Endothelial cell of umbilical vein (primary cell): ENCODE measurements around the gene CEP170. TPM values are rescaled to one million over a fixed set of nuclear protein-coding genes. Genes with fewer than 3 reads are reported as not detected.

Source experiments
- BruUV-seq: library from RNA; stranded (reverse); fragments of 400-500 nt; replicated peaks from 2 replicates; lab custom pipeline; 2021; lab: Mats Ljungman, UMichigan
- CTCF ChIA-PET: fragments of 300-600, 350-600 bp; sonication (Branson Sonifier 250); formaldehyde crosslinking; loops from one replicate; lab custom pipeline; 2021; ENCODE audit warnings: antibody characterized with exemption, inconsistent platforms; lab: Charles Lee
- POLR2A ChIA-PET: fragments of 300-600, 350-600 bp; sonication (Branson Sonifier 250); formaldehyde crosslinking; loops from one replicate; lab custom pipeline; 2021; ENCODE audit warnings: antibody characterized with exemption, inconsistent platforms; lab: Charles Lee
- DNase-seq: peaks from one replicate; pipeline ENCODE4 v3.0.0-alpha.2; 2011; ENCODE audit warnings: low read depth, low spot score
- FAIRE-seq: peaks from 2 replicates; lab custom pipeline; 2011; peaks lifted over from hg19 to GRCh38; lab: Jason Lieb, UNC
- H2AFZ ChIP-seq: 2 replicates; pipeline ENCODE4 v1.6.0; 2012; ENCODE audit warnings: low read depth, low read length, control low read depth, inconsistent platforms
- H3K27ac ChIP-seq: 2 replicates; pipeline ENCODE4 v1.5.1; 2011; ENCODE audit warnings: low read depth, mild to moderate bottlenecking, control low read depth, low read length, moderate library complexity; ENCODE audit not compliant: insufficient read depth
- H3K27me3 ChIP-seq, 2 experiments: 2 replicates each; pipeline versions ENCODE4 v1.6.0 to v1.6.1; 2011; ENCODE audit warnings: low read length in 2 of 2, mixed read lengths in 1 of 2; ENCODE audit not compliant: control insufficient read depth in 2 of 2, insufficient read depth in 2 of 2
- H3K36me3 ChIP-seq, 2 experiments: 2 replicates in 1 of 2; 3 replicates in 1 of 2; pipeline ENCODE4 v1.5.1; 2011; ENCODE audit warnings: low read length in 2 of 2, mild to moderate bottlenecking in 1 of 2, moderate library complexity in 1 of 2; ENCODE audit not compliant: control insufficient read depth in 2 of 2, insufficient read depth in 2 of 2; ENCODE audit errors: extremely low read depth in 1 of 2
- H3K4me1 ChIP-seq: 3 replicates; pipeline ENCODE4 v1.5.1; 2011; ENCODE audit warnings: mild to moderate bottlenecking, low read length; ENCODE audit not compliant: control insufficient read depth, insufficient read depth; ENCODE audit errors: extremely low read depth
- H3K4me2 ChIP-seq: 2 replicates; pipeline ENCODE4 v1.6.1; 2011; ENCODE audit warnings: low read length, control low read depth, mixed read lengths; ENCODE audit not compliant: insufficient read depth
- H3K4me3 ChIP-seq, 3 experiments: fragments of 200-600 bp in 1 of 3; sonication (generic), shearing (Covaris generic) in 1 of 3; replicated peaks in 1 of 3; 2 replicates each; pipeline ENCODE4 v1.5.1; 2011 to 2016; ENCODE audit warnings: control low read depth in 3 of 3, low read length in 3 of 3, mild to moderate bottlenecking in 2 of 3, inconsistent platforms in 1 of 3, low read depth in 1 of 3, moderate library complexity in 1 of 3; ENCODE audit not compliant: insufficient read depth in 1 of 3
- H3K79me2 ChIP-seq: 2 replicates; pipeline ENCODE4 v1.6.0; 2012; ENCODE audit warnings: low read length, inconsistent platforms; ENCODE audit not compliant: control insufficient read depth, insufficient read depth
- H3K9ac ChIP-seq: replicated peaks from 2 replicates; pipeline ENCODE3; 2011; ENCODE audit warnings: low read length, control low read depth; ENCODE audit not compliant: insufficient read depth; ENCODE audit errors: extremely low read depth
- H3K9me1 ChIP-seq: replicated peaks from 3 replicates; pipeline ENCODE4 v1.6.0; 2011; ENCODE audit warnings: mild to moderate bottlenecking, low read length; ENCODE audit not compliant: control insufficient read depth, insufficient read depth; ENCODE audit errors: extremely low read depth
- H3K9me3 ChIP-seq: replicated peaks from 2 replicates; pipeline ENCODE4 v1.5.1; 2012; ENCODE audit warnings: low read length, inconsistent platforms; ENCODE audit not compliant: control insufficient read depth, insufficient read depth
- H4K20me1 ChIP-seq: replicated peaks from 2 replicates; pipeline ENCODE3; 2011; ENCODE audit warnings: mild to moderate bottlenecking, low read length; ENCODE audit not compliant: control insufficient read depth, insufficient read depth; ENCODE audit errors: extremely low read depth
- EZH2 ChIP-seq: IDR thresholded peaks from 2 replicates; pipeline ENCODE4 v1.6.1; 2012; ENCODE audit warnings: borderline replicate concordance, low read depth, mild to moderate bottlenecking, moderate library complexity, low read length, inconsistent platforms; ENCODE audit not compliant: severe bottlenecking
- FOS ChIP-seq: IDR thresholded peaks from 2 replicates; pipeline ENCODE4 v1.6.1; 2011; ENCODE audit warnings: mild to moderate bottlenecking, low read length, moderate library complexity, borderline replicate concordance; ENCODE audit not compliant: insufficient read depth
- GATA2 ChIP-seq: IDR thresholded peaks from 2 replicates; pipeline ENCODE4 v1.7.0; 2011; ENCODE audit warnings: low read depth, mild to moderate bottlenecking, moderate library complexity, mixed read lengths, low read length; ENCODE audit not compliant: insufficient read length, insufficient read depth
- JUN ChIP-seq: IDR thresholded peaks from 2 replicates; pipeline ENCODE4 v1.6.1; 2011; ENCODE audit warnings: borderline replicate concordance, low read depth; ENCODE audit not compliant: insufficient read length, insufficient read depth
- MYC ChIP-seq: IDR thresholded peaks from one replicate; pipeline ENCODE4 v1.6.1; 2011; ENCODE audit warnings: mild to moderate bottlenecking, low read depth, low read length
- POLR2A ChIP-seq: IDR thresholded peaks from 2 replicates; pipeline ENCODE4 v1.6.1; 2012; ENCODE audit warnings: low read depth, mild to moderate bottlenecking, control low read depth, low read length
- POLR2AphosphoS5 ChIP-seq: IDR thresholded peaks from 2 replicates; pipeline ENCODE4 v1.6.1; 2012; ENCODE audit warnings: low read depth, mild to moderate bottlenecking, control low read depth, low read length, moderate library complexity; ENCODE audit not compliant: insufficient read depth
- dilution Hi-C: fragments of 300-500 bp; cut with MboI; formaldehyde crosslinking; loops from one replicate; pipeline ENCODE4 v1.15.0; 2019; ENCODE audit warnings: low sequenced_read_pairs; ENCODE audit not compliant: extremely low pct_ligation_motif_present
- intact Hi-C: fragments of 100-400 bp; cut with micrococcal nuclease; formaldehyde crosslinking; loops from one replicate; pipeline ENCODE4 v1.10.0; 2022
- polyA plus RNA-seq, 4 experiments: library from polyadenylated mRNA; depleted of rRNA in 3 of 4; stranded (reverse) in 3 of 4; unstranded in 1 of 4; fragments of >200 nt; gene quantifications; 2 replicates each; pipeline versions ENCODE4 v1.2.1 to v1.2.3, GENCODE V29; 2011 to 2012; ENCODE audit warnings: missing spikeins in 1 of 4
- total RNA-seq: library from RNA; stranded (reverse); gene quantifications from 2 replicates; pipeline ENCODE4 v1.2.3, GENCODE V29; 2021
- TF ChIP-seq, protein P1 (sequence below): IDR thresholded peaks from 2 replicates; pipeline ENCODE4 v1.6.1; 2011; ENCODE audit not compliant: insufficient read depth, insufficient read length
- TF ChIP-seq, protein P2 (sequence below), 2 donors: IDR thresholded peaks; 1 replicate in 1 of 2; 2 replicates in 1 of 2; pipeline ENCODE4 v1.5.1; 2011; ENCODE audit warnings: low read length in 2 of 2, mild to moderate bottlenecking in 2 of 2, moderate library complexity in 2 of 2, control low read depth in 1 of 2, inconsistent platforms in 1 of 2, low read depth in 1 of 2; ENCODE audit not compliant: insufficient read depth in 1 of 2; ENCODE audit errors: extremely low read depth in 1 of 2

CEP170 gene
- total and polyA plus RNA-seq, 2 donors (not counting 3 experiments of a cell fraction or from before 2014, with no cell fraction given): 49.6 to 225 TPM

DNA sequence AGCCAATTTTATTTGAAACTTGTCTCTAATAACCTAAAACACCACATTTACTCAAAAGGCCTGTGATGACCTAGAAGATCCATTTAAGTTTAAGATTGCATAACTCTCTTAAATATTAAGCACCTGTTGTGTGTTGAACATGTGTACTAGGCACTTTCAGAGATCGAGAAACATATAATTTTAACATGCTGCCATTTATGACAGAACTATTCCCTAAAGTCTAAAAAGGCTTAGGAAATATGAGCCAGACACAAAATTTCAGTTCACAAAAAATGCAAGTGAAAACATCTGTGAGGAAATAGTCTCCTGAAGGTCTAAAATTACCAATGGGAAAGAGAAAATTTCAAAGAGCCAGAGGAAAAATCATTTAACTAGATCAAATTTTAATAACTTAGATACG is 37.7 kb downstream of the CEP170 start:
- intact Hi-C loops: no loop called here
- Histone ChIP-seq H3K4me1 (no peaks in the 10 kb centered on the region), H3K9me3 (no peaks in the 10 kb centered on the region), H2AFZ (no peak overlapping the region), H3K4me2 (no peak overlapping the region), H3K9ac (no peak overlapping the region), H3K4me3 (no peak overlapping the region), H3K27me3 (no peaks in the 10 kb centered on the region), H4K20me1 (peaks cover 5% of the 10 kb centered on the region), H3K79me2 (peaks cover 91% of the 10 kb centered on the region), H3K36me3 (peaks cover 3 to 21% of the 10 kb centered on the region in 2 experiments), H3K27ac (no peak overlapping the region), H3K9me1 (peaks cover 2% of the 10 kb centered on the region)
- BruUV-seq: no TSS peak
- dilution Hi-C loops: no loop called here
- ChIA-PET POLR2A (no interaction called here), CTCF (no interaction called here)
- no peak for DNase-seq
- TF ChIP-seq POLR2A: no peak
- TF ChIP-seq, protein P1, sequence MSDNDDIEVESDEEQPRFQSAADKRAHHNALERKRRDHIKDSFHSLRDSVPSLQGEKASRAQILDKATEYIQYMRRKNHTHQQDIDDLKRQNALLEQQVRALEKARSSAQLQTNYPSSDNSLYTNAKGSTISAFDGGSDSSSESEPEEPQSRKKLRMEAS: no peak
- TF ChIP-seq EZH2: no peak
- TF ChIP-seq GATA2: no peak
- no peak for TF ChIP-seq JUN
- no peak for TF ChIP-seq POLR2AphosphoS5
- TF ChIP-seq FOS: no peak
- TF ChIP-seq, protein P2, sequence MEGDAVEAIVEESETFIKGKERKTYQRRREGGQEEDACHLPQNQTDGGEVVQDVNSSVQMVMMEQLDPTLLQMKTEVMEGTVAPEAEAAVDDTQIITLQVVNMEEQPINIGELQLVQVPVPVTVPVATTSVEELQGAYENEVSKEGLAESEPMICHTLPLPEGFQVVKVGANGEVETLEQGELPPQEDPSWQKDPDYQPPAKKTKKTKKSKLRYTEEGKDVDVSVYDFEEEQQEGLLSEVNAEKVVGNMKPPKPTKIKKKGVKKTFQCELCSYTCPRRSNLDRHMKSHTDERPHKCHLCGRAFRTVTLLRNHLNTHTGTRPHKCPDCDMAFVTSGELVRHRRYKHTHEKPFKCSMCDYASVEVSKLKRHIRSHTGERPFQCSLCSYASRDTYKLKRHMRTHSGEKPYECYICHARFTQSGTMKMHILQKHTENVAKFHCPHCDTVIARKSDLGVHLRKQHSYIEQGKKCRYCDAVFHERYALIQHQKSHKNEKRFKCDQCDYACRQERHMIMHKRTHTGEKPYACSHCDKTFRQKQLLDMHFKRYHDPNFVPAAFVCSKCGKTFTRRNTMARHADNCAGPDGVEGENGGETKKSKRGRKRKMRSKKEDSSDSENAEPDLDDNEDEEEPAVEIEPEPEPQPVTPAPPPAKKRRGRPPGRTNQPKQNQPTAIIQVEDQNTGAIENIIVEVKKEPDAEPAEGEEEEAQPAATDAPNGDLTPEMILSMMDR (IDR thresholded peaks at IDR 0.05; ENCODE audit: extremely low read depth in 1 of 2, insufficient read depth in 1 of 2, low read depth in 1 of 2, low read length in 2 of 2): no peak
- TF ChIP-seq MYC: no peak
- FAIRE-seq: no peak
